ENCODE measurements around the gene SPACA4.
"Not testable (repeated sequence)": the region's sequence is repeated elsewhere in the genome, so short reads cannot be mapped to it uniquely, and the experiment has no call there.

SPACA4 gene

GRCh38 chr19:48618916-48619691, 12.6 kb downstream of the SPACA4 start, which contains the start of the genes RPL18 and SPHK2:
RPL18 (minus strand) TSS chr19:48619178; CDS start chr19:48619143, 35 bp downstream.
SPHK2 (plus strand) TSS chr19:48619506; CDS start chr19:48620515, 1,009 bp downstream.
- DNase-seq (ENCODE audit: low read depth), result peak; percentile 100

- no peak for DNase-seq (ENCODE audit: low read depth)
Observed at GRCh38 chr19:48619692-48620585, 13.4 kb downstream of the SPACA4 start.

- DNase-seq (ENCODE audit: low read depth), result no peak
Observed at GRCh38 chr19:48623556-48624066, 17.1 kb downstream of the SPACA4 start.

DNA sequence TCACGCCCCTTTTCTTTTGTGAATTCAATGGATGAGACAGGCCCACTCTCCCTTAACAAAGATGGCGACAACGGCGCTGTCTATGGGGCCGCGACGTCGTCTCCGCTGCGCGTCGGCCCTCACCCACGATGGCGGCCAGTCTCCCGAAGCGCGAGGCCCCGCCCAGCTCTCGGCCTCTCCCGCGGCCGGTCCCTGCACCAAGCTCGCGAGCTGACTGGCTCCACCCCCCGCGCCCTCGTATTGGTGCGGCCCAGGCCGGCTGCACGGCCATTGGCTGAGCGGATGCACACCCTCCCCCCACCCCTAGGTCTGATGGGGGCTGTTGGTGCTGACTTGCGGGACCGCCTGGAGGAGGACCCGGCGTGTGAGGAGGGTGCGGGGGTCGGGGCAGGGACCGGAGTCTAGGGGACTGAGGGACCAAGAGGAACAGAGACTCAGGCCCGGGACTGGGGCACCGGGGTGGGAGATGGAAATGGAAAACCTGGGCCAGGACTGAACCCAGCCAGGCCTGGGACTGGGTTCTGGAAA, 17.6 kb downstream of the SPACA4 start:
- peak; percentile 98 for DNase-seq (ENCODE audit: low read depth)

DNA sequence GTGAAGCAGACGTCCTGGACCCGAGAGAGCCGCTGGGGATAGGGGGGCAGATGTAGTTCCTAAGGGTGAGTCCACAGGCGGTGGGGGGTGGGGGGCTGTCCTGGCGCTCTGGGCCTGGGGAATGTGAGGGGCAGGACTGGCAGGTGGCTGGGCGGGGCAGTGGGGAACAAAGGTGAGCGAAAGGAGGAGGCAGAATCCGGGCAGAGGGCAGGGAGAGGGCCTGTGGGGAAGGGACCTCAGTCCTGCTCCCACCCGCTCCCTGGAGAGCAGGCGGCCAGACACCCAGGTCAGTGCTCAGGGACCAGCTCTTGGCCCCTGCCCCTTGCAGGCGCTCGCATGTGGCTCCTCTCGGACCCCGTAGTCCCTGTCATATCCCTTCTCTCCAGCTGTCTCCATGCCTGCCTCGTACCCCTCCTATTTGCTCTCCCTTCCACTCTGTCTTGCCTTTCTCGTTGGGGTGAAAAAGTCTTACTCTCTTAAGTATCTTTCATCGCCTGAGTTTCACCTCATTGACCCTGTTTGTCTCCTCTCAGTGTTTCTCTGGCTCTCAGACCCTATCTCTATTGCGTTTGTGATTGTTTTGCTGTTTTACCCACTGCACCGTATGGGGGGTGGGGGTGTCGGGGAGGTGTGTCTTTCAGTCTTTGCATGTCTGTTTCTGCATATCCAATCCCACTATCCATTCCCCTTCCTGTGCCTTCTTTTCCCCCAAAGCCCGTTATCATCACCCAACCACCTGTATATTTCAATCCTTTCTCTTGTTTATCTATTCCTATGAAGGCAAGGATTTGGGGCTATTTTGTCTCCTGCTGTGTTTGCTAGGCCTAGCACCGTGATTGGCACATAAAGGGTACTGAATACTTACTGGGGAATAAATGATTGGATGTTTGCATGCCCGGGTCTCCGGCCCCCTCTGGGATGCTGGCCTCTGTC, 18.5 kb downstream of the SPACA4 start:
- DNase-seq (ENCODE audit: low read depth), result no peak

DNA sequence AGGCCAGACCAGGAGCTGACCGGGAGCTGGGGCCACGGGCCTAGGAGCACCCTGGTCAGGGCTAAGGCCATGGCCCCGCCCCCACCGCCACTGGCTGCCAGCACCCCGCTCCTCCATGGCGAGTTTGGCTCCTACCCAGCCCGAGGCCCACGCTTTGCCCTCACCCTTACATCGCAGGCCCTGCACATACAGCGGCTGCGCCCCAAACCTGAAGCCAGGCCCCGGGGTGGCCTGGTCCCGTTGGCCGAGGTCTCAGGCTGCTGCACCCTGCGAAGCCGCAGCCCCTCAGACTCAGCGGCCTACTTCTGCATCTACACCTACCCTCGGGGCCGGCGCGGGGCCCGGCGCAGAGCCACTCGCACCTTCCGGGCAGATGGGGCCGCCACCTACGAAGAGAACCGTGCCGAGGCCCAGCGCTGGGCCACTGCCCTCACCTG, 19.4 kb downstream of the SPACA4 start:
- DNase-seq (ENCODE audit: low read depth), result no peak

- no peak for DNase-seq (ENCODE audit: low read depth)
Observed at GRCh38 chr19:48627201-48627864, 20.8 kb downstream of the SPACA4 start.

DNA sequence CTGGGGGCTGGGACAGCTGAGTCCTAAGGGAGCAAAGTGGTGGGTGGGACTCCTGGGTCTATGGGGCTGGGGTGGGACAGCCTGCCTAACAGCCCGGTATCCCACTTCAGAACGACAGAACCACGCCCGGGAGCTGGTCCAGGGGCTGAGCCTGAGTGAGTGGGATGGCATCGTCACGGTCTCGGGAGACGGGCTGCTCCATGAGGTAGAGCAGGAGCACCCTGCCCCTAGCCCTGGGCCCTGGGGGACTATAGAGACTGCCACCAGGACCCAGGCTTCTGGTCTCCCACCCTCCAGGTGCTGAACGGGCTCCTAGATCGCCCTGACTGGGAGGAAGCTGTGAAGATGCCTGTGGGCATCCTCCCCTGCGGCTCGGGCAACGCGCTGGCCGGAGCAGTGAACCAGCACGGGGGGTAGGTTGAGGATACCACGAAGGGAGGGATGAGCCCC, 21.3 kb downstream of the SPACA4 start:
- no peak for DNase-seq (ENCODE audit: low read depth)

GRCh38 chr19:48628486-48629296, 22.1 kb downstream of the SPACA4 start:
- no peak for DNase-seq (ENCODE audit: low read depth)

- no peak for DNase-seq (ENCODE audit: low read depth)
Observed at GRCh38 chr19:48629297-48629598, 22.7 kb downstream of the SPACA4 start.

- no peak for DNase-seq (ENCODE audit: low read depth)
Observed at GRCh38 chr19:48629599-48630295, 23.2 kb downstream of the SPACA4 start.

GRCh38 chr19:48630296-48631063, 23.9 kb downstream of the SPACA4 start:
- DNase-seq (ENCODE audit: low read depth), result peak; percentile 47

DNA sequence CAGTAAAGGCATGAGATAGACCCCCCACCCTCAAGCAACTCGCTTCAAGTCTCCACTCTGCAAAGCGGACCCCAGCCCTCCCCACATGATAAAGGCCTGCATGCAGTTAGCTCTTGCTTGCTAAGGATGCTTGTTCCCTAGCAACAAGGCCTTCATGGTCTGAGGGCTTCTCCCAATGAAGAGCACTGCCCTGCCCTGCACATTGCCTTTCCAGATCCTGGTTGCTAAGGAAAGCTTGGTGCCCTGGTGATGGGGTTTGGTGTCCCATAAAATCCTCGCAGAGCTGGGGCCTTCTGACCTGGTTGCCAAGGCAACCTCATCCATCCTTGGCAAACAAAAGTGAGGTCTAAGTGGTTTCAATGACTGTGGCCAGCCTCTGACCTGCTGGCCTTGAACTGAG, 24.7 kb downstream of the SPACA4 start:
- no peak for DNase-seq (ENCODE audit: low read depth)

- not testable (repeated sequence) for DNase-seq (ENCODE audit: low read depth)
Observed at GRCh38 chr19:48632286-48632685, 25.7 kb downstream of the SPACA4 start.

DNA sequence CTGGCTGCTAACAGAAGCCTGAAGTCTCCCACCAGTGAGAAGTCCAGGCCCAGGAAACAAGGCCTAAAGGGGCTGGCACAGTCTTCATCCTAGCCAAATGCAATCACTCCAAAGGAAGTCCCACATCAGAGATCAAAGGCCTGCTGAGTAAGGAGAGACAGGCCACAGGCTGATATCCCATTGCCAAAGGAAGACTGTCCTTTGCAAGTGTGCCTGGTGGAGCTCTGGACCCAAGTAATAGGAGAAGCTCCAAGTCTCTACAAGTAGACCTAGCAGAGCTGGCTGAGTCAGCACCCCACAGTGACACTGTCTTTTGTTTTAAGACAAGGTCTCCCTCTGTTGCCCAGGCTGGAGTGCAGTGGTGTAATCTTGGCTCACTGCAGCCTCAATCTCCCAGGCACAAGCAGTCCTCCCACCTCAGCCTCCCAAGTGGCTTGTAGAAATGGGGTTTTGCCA, 26.2 kb downstream of the SPACA4 start:
- no peak for DNase-seq (ENCODE audit: low read depth)

DNA sequence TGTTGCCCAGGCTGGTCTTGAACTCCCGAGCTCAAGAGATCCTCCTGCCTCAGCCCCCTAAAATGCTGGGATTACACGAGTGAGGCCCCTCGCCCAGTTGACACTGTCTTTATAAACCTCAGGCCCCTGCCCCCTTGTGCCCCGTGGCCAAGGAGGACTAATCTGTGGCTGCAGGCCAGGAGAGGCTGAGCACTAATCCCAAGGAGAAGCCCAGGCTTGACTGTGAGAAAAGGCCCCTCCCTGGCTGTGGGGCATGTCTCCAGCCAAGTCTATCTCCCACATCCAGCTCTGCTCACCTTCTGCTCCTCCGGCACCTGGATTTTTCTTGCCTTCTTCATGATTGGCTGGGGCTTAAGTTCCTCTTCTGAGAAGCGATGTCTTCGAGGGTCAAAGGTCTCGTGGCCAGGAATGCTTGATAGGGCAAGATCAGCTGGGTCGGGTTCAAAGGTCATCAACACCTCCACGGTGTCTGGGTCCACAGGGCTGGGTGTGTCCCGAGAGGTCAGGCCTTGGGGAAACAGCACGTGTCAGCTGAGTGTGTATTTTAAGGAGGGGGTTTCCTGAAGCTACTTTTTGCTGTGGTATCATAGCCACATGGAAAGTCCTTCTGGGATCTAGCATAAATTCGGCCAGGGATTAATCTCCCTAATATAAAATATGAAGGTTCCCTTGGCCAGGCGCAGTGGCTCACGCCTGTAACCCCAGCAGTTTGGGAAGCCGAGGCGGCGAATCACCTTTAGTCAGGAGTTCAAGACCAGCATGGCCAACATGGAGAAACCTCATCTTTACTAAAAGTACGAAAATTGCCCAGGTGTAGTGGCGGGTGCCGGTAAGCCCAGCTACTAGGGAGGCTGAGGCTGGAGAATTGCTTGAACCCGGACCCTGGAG, 26.9 kb downstream of the SPACA4 start:
- no peak for DNase-seq (ENCODE audit: low read depth)

GRCh38 chr19:48634036-48634342, 27.4 kb downstream of the SPACA4 start:
- no peak for DNase-seq (ENCODE audit: low read depth)
